Kidney capillary endothelial cell (primary cell): ENCODE results near the gene PPP1R1B.
"Not testable (repeated sequence)": the region's sequence is repeated elsewhere in the genome, so short reads cannot be mapped to it uniquely, and the experiment has no call there.

ENCODE experiments used
- DNase-seq: peaks from one replicate; pipeline ENCODE4 v3.0.0-alpha.2; 2018; ENCODE audit warnings: low spot score

Gene PPP1R1B

DNA sequence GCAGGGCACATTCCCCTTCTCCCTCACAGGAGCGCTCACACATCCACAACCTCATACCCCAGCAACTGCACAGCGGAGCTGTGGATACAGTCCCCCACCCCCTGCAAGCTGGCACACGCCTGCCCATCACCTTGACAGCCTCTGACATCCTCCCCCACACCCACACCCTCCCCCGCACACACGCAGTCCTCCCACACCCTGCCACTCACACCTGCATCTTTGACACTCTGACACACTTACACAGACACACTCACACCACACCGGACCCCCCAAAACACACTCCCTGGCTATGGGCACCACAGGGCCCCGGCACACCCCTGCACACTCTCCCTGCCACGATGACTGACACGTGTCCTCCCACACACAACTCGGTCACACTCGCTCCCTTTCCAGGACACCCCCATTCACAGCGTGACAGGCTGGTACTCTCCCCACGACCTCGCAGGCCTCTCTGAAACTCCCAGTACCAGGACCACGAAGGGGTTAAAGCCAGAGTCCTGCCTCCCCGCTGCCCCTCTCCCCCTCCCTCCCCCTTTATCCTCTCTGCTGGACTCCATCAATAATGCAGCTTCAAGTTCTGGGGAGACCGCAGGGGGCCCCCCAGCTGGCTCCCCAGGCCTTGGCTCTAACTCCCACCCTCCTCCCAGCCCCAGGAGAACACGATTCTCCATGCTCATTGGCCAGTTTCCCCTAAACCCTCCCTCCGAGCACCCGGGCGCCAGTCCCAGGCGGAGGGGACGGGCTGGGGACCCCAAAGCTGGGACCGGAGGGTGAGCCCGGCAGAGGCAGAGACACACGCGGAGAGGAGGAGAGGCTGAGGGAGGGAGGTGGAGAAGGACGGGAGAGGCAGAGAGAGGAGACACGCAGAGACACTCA is at the start of gene PPP1R1B:
TSS of gene PPP1R1B (plus strand) at position 782 of the 876 bp plus-strand sequence. CDS start 441 bp downstream, outside the sequence.
- DNase-seq: no peak

GRCh38 chr17:39578272-39578671 is 48.5 kb upstream of the PPP1R1B start:
- no peak for DNase-seq

- no peak for DNase-seq
Observed at GRCh38 chr17:39579318-39580081, 47.3 kb upstream of the PPP1R1B start.

DNA sequence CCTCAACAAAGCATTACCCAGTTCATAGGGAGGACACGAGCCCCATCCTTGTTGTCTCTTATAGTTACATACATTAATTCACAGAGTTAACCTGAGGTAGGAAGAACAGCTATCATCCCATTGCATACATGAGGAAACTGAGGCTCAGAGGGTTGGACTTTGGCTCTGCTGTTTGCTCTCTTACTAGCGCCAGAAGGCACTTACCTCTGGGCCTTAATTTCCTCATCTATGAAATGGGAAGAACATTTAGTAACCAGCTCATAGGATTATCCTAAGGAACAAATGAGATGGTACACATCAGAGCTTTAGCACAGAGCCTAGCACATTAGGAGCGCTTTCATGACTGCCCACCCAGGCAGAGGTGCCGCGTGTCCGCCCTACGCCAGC is 46.7 kb upstream of the PPP1R1B start:
- no peak for DNase-seq

- no peak for DNase-seq
Observed at GRCh38 chr17:39581071-39581758, 45.5 kb upstream of the PPP1R1B start.

DNA sequence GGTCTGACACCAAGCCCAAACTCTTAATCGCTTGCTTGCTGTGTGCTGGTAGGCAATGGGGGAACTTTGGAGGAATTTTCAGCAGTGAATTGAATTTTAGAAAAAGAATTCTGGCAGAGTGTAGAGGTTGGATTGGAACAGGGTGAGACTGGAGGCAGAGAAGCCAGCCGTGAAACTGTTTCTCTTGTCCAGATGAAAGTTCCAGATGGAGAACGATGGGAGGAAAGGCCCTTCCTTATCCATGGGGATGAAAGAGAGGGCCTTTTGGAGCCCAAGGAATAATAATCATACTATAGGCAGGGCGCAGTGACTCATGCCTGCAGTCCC is 45.0 kb upstream of the PPP1R1B start:
- no peak for DNase-seq

DNA sequence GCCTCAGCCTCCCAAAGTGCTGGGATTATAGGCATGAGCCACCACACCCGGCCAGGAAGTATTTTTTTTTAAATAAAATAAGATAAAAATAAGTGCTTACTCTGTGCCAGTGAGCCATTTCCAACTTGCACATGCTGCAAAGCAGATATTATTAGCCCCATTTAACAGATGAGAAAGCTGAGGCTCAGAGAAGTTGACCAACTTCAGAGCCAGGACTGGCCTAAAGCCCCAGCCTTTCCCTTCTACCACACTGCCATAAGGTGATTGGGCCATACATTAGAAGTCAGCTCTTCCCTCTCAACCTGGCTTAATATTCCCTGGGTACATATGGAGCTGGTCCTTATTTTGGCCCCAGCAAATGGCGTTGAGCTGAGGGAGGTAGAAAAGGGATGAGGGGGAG is 44.1 kb upstream of the PPP1R1B start:
- no peak for DNase-seq

- DNase-seq: not testable (repeated sequence)
Observed at GRCh38 chr17:39590180-39590579, 36.6 kb upstream of the PPP1R1B start.

- no peak for DNase-seq
Observed at GRCh38 chr17:39591958-39592954, 34.5 kb upstream of the PPP1R1B start.

DNA sequence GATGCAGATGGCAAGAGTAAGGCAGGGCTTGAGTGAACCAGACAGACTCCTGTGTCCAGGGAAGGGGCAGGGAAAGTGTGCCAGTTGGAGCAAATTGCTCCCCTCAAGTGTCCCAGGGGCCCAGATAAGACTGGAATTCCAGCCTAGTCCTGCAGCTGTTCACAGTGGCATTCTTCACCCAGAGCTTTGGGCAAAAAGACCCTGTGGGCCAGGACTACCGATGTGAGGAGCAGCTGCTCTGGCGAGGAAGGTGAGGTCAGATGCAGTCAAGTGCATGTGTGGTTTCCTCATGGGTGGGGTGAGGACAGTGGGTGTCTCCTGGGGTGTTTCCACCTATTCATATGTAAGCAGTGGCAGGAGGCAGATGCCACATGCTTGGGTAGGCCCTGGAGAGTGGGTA is 33.4 kb upstream of the PPP1R1B start:
- no peak for DNase-seq

- no peak for DNase-seq
Observed at GRCh38 chr17:39595294-39595693, 31.5 kb upstream of the PPP1R1B start.

DNA sequence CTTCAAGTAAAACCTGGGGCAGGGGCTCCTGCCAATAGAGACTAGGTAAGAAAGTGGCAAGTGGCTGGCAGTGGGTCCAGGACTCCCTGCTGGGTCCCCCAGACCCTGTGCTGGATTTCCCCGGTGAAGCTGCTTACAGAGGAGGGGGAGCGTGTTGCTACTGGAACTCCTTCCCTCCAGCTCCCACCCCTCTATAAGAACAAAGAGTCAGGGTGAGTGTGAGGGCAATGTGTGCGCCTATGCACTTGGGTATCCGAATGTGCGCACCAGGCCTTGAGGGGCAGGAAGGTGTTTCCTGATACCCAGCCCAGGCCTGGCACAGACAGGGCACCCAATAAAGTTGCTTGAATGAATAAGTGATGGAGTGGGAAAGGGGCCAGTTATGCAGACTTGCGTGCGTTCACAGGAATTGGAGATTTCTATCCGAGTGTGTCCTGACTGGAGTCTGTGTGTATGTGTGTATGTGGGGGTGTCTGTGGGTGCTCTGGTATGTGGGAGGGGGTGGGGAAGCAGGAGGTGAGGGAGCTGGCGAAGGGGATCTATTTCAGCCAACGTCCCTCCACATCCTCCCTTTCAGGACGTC is 30.7 kb upstream of the PPP1R1B start:
- DNase-seq: no peak

- no peak for DNase-seq
Observed at GRCh38 chr17:39596543-39597267, 30.0 kb upstream of the PPP1R1B start.

DNA sequence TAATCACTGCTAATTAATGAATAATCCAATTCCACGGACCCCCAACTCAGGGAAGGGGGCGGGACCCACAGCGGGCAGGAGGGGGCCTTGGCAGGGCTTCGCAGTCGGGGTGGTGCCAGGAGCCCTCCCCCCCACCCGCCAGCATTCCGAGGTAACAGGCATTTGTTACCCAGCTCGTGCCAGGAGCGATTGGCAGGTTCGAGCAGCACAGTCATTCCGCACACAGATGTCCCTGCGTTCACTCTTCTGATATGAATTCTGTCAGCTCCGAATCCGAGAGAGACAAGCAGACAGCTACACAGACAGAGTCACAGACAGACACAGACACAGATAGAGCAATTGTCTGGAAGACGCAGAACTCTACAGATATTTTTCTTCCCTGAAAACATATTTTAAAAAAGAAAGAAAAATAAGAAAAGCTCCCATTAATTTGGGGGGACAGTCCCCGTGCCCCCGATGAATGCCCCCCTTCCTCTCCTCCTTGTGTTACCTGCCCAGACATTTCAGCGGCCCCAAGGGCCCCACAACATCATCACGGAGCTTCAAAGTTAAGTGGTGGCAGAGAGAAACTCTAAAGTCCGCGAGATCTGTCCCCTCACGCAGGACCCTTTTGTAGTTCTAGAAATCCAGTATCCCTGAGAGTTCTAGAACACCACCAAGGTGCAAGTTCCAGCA is 29.2 kb upstream of the PPP1R1B start:
- DNase-seq: no peak

- no peak for DNase-seq
Observed at GRCh38 chr17:39598047-39598481, 28.7 kb upstream of the PPP1R1B start.

GRCh38 chr17:39598630-39599003 is 28.1 kb upstream of the PPP1R1B start:
- DNase-seq: no peak

GRCh38 chr17:39599004-39599664 is 27.6 kb upstream of the PPP1R1B start:
- no peak for DNase-seq

- no peak for DNase-seq
Observed at GRCh38 chr17:39599665-39600231, 27.0 kb upstream of the PPP1R1B start.
